Measurements from ENCODE around the gene CCDC63.

The CCDC63 gene

DNA sequence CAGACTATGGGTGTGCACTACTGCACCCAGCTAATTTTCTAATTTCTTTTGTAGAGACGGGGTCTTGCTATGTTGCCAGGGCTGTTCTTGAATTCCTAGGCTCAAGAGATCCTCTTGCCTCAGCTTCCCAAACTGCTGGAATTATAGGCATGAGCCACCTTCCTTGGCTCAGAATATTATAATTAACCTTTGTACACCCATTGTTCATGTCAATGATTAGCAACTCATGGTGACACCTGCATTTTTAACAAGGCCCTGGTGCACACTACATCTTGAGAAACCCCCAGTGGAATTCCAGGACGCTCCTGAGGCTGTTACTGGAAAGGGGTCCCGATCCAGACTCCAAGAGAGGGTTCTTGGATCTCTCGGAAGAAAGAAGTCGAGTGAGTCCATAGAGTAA lies 28.3 kb upstream of the CCDC63 start:
- Histone ChIP-seq H3K27me3 (ENCODE audit: insufficient read depth, low read depth, severe bottlenecking) (no peaks in the 10 kb centered on the region), H3K36me3 (no peaks in the 10 kb centered on the region), H3K27ac (no peak overlapping the region), H3K9me3 (ENCODE audit: severe bottlenecking) (no peaks in the 10 kb centered on the region), H3K4me3 (ENCODE audit: low read depth, low read length) (no peak overlapping the region)
- TF ChIP-seq, protein P1, sequence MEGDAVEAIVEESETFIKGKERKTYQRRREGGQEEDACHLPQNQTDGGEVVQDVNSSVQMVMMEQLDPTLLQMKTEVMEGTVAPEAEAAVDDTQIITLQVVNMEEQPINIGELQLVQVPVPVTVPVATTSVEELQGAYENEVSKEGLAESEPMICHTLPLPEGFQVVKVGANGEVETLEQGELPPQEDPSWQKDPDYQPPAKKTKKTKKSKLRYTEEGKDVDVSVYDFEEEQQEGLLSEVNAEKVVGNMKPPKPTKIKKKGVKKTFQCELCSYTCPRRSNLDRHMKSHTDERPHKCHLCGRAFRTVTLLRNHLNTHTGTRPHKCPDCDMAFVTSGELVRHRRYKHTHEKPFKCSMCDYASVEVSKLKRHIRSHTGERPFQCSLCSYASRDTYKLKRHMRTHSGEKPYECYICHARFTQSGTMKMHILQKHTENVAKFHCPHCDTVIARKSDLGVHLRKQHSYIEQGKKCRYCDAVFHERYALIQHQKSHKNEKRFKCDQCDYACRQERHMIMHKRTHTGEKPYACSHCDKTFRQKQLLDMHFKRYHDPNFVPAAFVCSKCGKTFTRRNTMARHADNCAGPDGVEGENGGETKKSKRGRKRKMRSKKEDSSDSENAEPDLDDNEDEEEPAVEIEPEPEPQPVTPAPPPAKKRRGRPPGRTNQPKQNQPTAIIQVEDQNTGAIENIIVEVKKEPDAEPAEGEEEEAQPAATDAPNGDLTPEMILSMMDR (IDR thresholded peaks at IDR 0.05; ENCODE audit: low read depth, low read length) = no peak
- no peak for DNase-seq

- Histone ChIP-seq H3K36me3 (no peaks in the 10 kb centered on the region), H3K9me3 (ENCODE audit: severe bottlenecking) (no peaks in the 10 kb centered on the region), H3K4me3 (ENCODE audit: low read depth, low read length) (no peak overlapping the region), H3K27ac (no peak overlapping the region), H3K27me3 (ENCODE audit: insufficient read depth, low read depth, severe bottlenecking) (no peaks in the 10 kb centered on the region)
- DNase-seq = no peak
- TF ChIP-seq, protein P1 (IDR thresholded peaks at IDR 0.05; ENCODE audit: low read depth, low read length) = no peak
These were observed 27.6 kb upstream of the CCDC63 start for GRCh38 chr12:110819150-110819549.

DNA sequence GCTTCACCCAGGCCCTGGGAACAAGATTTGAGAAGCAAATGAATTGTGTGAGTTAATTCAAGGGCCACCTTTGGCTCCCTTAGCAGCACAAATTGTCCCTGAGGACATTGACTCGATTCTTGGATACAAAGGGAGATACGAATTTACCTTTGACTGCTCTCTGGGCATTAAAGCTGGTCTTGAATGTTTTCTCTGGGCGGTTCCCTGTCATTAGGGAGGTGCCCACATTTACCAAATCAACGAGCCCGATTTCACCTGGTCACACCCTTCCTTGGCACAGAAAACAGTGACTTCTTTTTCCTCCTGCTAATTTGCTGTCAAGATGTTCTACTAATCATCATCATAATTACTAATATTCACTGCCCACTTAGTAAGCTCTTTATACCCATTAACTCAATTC lies 27.1 kb upstream of the CCDC63 start:
- no peaks in the 10 kb centered on the region for H3K27me3 ChIP-seq (ENCODE audit: insufficient read depth, low read depth, severe bottlenecking)
- TF ChIP-seq, protein P1 (IDR thresholded peaks at IDR 0.05; ENCODE audit: low read depth, low read length) = no peak
- H3K27ac ChIP-seq = no peak overlapping the region
- H3K9me3 ChIP-seq (ENCODE audit: severe bottlenecking) = no peaks in the 10 kb centered on the region
- no peak for DNase-seq
- no peaks in the 10 kb centered on the region for H3K36me3 ChIP-seq
- no peak overlapping the region for H3K4me3 ChIP-seq (ENCODE audit: low read depth, low read length)

- TF ChIP-seq, protein P1 (IDR thresholded peaks at IDR 0.05; ENCODE audit: low read depth, low read length) = no peak
- Histone ChIP-seq H3K27me3 (ENCODE audit: insufficient read depth, low read depth, severe bottlenecking) (peaks cover 2% of the 10 kb centered on the region), H3K9me3 (ENCODE audit: severe bottlenecking) (no peaks in the 10 kb centered on the region), H3K4me3 (ENCODE audit: low read depth, low read length) (no peak overlapping the region), H3K36me3 (no peaks in the 10 kb centered on the region), H3K27ac (no peak overlapping the region)
- DNase-seq = no peak
These were observed 24.9 kb upstream of the CCDC63 start for GRCh38 chr12:110821917-110822316.

DNA sequence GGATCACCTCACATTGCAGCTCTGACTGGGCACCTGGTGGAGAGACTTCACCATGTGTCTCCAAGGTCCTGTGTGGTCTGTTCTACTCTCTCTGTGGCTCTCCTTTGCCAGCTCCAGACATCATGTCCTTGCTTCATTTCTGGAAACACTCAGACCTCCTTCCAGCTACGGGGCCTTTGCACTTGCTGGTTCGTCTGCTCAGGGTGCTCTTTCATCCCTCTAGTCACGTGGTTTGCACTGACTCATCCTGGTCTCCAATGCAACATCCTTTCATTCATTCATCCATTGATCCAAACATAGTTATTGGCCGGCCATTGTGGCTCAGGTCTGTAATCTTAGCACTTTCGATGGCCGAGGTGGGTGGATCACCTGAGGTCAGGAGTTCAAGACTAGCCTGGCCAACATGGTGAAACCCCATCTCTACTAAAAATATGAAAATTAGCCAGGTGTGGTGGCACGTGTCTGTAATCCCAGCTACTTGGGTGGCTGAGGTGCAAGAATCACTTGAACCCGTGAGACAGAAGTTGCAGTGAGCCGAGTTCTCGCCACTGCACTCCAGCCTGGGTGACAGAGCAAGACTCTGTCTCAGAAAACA lies 23.9 kb upstream of the CCDC63 start:
- TF ChIP-seq, protein P1 (IDR thresholded peaks at IDR 0.05; ENCODE audit: low read depth, low read length) = no peak
- peaks cover 12% of the 10 kb centered on the region for H3K27me3 ChIP-seq (ENCODE audit: insufficient read depth, low read depth, severe bottlenecking)
- no peak overlapping the region for H3K4me3 ChIP-seq (ENCODE audit: low read depth, low read length)
- DNase-seq = no peak
- no peaks in the 10 kb centered on the region for H3K9me3 ChIP-seq (ENCODE audit: severe bottlenecking)
- no peak overlapping the region for H3K27ac ChIP-seq
- no peaks in the 10 kb centered on the region for H3K36me3 ChIP-seq

DNA sequence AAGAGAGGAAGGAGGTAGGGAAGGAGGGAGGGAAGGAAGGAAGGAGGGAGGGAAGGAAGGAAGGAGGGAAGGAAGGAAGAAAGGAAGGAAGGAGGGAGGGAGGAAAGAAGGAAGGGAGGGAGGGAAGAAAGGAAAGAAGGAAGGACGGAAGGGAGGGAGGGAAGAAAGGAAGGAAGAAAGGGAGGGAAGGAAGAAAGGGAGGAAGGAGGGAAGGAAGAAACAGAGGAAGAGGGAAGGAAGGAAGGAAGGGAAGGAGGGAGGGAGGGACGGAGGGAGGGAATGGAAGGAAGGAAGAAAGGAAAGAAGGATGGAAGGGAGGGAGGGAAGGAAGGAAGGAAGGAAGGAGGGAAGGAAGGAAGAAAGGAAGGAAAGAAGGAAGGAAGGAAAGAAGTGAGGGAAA lies 22.4 kb upstream of the CCDC63 start:
- DNase-seq = no peak
- Histone ChIP-seq H3K27me3 (ENCODE audit: insufficient read depth, low read depth, severe bottlenecking) (peaks cover 17% of the 10 kb centered on the region), H3K36me3 (no peaks in the 10 kb centered on the region), H3K27ac (no peak overlapping the region), H3K9me3 (ENCODE audit: severe bottlenecking) (no peaks in the 10 kb centered on the region), H3K4me3 (ENCODE audit: low read depth, low read length) (no peak overlapping the region)
- TF ChIP-seq, protein P1 (IDR thresholded peaks at IDR 0.05; ENCODE audit: low read depth, low read length) = no peak
